NCI-H2227 (cell line): Measurements from ENCODE around the gene CSNK1A1.
"Not testable (repeated sequence)": the region's sequence is repeated elsewhere in the genome, so short reads cannot be mapped to it uniquely, and the experiment has no call there.

Source experiments
- DNase-seq: peaks from one replicate; lab custom pipeline; 2025; ENCODE audit not compliant: unreplicated experiment; lab: John Stamatoyannopoulos, UW

CSNK1A1 gene

GRCh38 chr5:149551227-149552037 lies at the start of gene CSNK1A1:
TSS of gene CSNK1A1 (minus strand) at chr5:149551439. CDS start at chr5:149550964, 475 bp downstream.
- DNase-seq = peak; percentile 98

- DNase-seq = no peak
Measured at GRCh38 chr5:149600932-149601331, 49.7 kb upstream of the CSNK1A1 start.

- DNase-seq = no peak
Measured at GRCh38 chr5:149599375-149599774, 48.1 kb upstream of the CSNK1A1 start.

- no peak for DNase-seq
Measured at GRCh38 chr5:149598966-149599365, 47.7 kb upstream of the CSNK1A1 start.

- DNase-seq = not testable (repeated sequence)
Measured at GRCh38 chr5:149598234-149598633, 47.0 kb upstream of the CSNK1A1 start.

GRCh38 chr5:149597618-149598017 lies 46.4 kb upstream of the CSNK1A1 start:
- no peak for DNase-seq

GRCh38 chr5:149596712-149597111 lies 45.5 kb upstream of the CSNK1A1 start:
- no peak for DNase-seq

GRCh38 chr5:149595105-149595504 lies 43.9 kb upstream of the CSNK1A1 start:
- DNase-seq = not testable (repeated sequence)

- DNase-seq = no peak
Measured at GRCh38 chr5:149594206-149594895, 43.1 kb upstream of the CSNK1A1 start.

GRCh38 chr5:149593370-149593769 lies 42.1 kb upstream of the CSNK1A1 start:
- DNase-seq = no peak

GRCh38 chr5:149588936-149589335 lies 37.7 kb upstream of the CSNK1A1 start:
- DNase-seq = no peak

- no peak for DNase-seq
Measured at GRCh38 chr5:149586708-149587318, 35.6 kb upstream of the CSNK1A1 start.

GRCh38 chr5:149585910-149586309 lies 34.7 kb upstream of the CSNK1A1 start:
- no peak for DNase-seq

GRCh38 chr5:149584121-149584520 lies 32.9 kb upstream of the CSNK1A1 start:
- DNase-seq = no peak

- DNase-seq = no peak
Measured at GRCh38 chr5:149583394-149583793, 32.2 kb upstream of the CSNK1A1 start.

GRCh38 chr5:149581931-149582768 lies 30.9 kb upstream of the CSNK1A1 start:
- peak; percentile 9 for DNase-seq

GRCh38 chr5:149581192-149581861 lies 30.1 kb upstream of the CSNK1A1 start, which contains the start of gene ARHGEF37:
TSS of gene ARHGEF37 (plus strand) at chr5:149581498. CDS start at chr5:149597770, 16,272 bp downstream.
- peak; percentile 63 for DNase-seq

GRCh38 chr5:149580808-149581191 lies 29.6 kb upstream of the CSNK1A1 start:
- DNase-seq = no peak

GRCh38 chr5:149578896-149579295 lies 27.7 kb upstream of the CSNK1A1 start:
- no peak for DNase-seq

- no peak for DNase-seq
Measured at GRCh38 chr5:149576021-149576420, 24.8 kb upstream of the CSNK1A1 start.
